NCI-H2107 treated with DMSO at 0.1 percent for 48 hours (cell line): ENCODE data around the gene ANKRD13B.

Experiments used
- DNase-seq: peaks from one replicate; lab custom pipeline; 2025; ENCODE audit not compliant: unreplicated experiment; lab: John Stamatoyannopoulos, UW

The ANKRD13B gene

DNA sequence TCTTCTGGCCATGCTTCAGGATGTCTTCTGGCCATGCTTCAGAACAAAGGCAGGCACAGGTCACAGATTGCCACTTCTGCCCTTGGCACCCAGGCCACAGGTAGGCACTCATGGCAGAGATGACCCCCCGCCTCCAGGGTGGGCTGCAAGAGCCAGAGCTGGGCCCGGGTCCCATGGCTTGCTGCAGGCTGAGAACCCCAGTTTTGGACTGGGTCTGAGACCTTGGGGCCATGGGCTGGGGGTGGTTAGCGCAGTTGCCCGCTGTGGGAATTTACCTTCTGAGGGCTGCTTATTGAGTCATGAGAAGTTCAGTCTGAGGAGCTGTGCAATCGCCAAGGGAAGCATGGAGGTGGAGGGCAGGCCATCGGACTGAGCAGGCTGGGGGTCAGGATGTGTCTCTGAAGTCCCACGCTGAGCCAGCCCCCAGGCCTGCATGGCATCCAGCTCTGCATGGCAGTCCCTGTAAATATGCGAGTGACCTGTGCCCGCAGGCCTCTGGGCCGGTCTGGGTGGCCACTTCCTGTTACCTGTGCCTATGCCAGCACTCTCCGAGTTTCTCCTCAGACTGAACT is 1.7 kb downstream of the ANKRD13B start:
- DNase-seq, result no peak

DNA sequence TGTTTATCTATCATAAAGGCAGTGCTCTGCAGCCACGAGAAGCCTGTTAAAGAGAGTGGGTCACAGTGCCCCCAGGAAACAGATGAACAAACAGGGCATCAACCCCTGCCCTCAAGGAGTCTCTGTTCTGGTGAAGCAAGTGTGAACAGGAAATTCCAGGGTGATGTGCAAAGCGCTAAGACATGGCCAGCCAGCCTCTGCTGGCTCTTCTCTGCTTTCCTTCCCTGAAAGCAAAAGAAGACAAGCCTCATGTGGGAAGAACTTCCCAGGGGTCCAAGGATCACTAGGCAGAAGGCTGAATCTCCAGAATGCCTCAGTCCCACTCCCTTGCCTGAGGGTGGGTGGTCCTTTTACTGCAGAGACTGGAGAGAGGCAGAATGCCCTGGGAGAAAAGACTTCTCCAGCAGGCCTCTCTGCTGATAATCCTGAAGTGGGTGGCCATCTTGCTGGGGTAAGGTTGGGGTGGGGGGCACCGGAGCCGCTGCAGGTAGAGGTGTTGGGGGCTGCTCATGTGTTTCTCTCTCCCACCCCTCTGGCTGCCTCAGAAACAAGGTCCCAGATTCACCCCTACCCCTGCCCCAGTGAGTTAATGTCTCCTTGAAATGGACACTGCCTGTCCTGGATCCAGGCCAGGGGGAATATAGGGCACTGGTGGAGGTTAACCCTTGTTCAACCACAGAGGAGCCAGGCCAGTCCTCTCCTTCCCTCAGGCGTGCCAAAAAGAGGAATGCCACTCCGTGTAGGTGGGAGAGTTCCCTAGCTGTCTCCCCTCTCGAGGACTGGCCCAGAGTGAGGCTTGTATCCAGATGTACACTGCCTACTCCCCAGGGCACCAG is 2.4 kb downstream of the ANKRD13B start:
- DNase-seq, result no peak

DNA sequence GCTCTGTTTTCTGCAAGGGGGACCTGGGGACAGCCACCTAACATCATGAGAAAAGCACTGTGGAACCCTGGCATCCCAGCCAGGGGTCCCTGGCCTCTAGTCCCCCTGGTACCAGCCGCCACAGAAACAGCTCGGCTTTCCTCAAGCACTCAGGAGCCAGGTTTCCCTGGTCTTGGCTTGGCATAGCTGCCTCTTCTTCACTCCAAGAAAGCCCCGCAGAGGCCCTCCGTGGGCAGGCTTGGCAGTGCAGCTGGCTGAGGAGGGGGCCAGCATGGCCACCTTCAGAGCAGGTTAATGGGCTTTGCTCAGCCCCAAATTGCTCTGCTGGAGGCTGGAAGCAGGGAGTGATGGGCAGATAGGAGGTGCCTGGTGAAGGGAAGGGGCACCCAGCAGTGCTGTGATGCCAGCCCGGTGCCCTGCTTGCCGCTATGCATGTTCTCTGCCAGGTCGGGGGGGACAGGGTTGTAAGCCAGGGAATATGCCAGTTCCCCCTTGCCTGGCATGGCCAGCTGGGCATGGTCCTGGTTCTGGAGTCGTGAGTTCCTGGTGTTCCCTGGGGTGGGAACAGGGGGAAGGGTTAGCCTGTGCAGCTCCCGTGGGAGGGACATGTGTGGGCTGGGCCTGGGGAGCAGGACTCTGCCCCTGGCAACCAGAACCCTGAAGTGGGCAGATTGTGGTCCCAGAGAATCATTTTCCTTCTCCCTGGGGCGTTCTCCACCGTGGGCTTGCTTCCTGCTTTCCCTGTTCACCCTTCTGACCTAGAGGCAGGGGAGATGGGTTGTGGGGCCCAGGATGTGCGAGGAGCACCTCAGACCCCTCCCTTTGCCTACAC is 3.2 kb downstream of the ANKRD13B start:
- no peak for DNase-seq

DNA sequence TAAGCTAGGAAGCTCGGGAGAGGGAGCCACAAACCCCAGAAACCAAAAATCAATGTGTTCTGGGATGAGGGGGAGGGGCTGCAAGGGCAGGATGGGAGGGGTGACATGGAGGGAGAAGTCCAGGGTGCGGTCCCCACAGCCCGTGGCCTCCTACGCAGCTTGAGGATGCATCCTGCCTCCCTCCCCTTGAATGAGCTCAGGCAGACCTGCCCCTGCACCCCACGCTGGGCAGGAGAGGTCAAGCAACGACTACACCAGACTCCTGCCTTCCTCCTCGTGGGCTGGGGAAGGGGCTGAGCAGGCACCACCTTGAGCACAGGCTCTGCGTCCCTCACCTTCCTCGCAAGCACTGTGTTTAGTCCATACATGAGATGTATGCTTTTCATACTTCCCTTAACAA is 3.9 kb downstream of the ANKRD13B start:
- DNase-seq, result no peak

GRCh38 chr17:29597361-29598172 is 4.6 kb downstream of the ANKRD13B start:
- DNase-seq, result peak; percentile 47

GRCh38 chr17:29603109-29603674 is 10.3 kb downstream of the ANKRD13B start:
- DNase-seq, result no peak

GRCh38 chr17:29607557-29608195 is 14.7 kb downstream of the ANKRD13B start:
- no peak for DNase-seq

DNA sequence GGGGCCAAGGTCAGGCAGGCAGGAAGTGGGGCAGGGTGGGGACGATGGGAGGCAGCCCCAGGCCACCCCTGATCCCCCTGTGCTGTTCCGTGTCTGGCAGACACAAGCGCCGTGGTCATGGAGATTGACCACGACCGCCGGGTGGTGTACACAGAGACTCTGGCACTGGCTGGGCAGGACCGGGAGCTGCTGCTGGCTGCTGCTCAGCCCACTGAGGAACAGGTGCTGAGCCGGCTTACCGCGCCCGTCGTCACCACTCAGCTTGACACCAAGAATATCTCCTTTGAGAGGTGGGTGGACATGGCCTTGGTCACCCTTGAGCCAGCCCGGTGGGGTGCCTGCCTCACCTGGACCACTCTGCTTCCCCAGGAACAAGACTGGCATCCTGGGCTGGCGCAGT is 16.1 kb downstream of the ANKRD13B start:
- no peak for DNase-seq

DNA sequence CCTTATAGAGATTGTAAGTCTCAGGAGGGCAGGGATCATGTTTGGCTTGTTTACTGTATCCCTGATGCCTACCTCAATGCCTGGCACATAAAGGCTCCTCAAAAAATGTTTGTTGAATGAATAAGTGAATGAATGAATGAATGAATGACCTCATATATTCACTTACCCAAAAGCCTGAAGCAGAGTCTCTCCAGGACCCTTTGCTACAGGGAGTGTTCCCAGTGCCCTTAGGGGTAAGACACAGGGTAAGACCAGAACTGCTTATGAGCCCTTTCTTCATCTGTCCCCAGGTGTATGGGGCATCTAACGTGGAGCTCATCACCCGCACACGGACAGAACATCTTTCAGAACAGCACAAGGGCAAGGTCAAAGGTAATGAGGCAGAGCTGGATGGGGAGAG is 17.5 kb downstream of the ANKRD13B start:
- no peak for DNase-seq

GRCh38 chr17:29611351-29612093 is 18.6 kb downstream of the ANKRD13B start:
- DNase-seq, result no peak

- no peak for DNase-seq
Observed at GRCh38 chr17:29612094-29612403, 19.1 kb downstream of the ANKRD13B start.

DNA sequence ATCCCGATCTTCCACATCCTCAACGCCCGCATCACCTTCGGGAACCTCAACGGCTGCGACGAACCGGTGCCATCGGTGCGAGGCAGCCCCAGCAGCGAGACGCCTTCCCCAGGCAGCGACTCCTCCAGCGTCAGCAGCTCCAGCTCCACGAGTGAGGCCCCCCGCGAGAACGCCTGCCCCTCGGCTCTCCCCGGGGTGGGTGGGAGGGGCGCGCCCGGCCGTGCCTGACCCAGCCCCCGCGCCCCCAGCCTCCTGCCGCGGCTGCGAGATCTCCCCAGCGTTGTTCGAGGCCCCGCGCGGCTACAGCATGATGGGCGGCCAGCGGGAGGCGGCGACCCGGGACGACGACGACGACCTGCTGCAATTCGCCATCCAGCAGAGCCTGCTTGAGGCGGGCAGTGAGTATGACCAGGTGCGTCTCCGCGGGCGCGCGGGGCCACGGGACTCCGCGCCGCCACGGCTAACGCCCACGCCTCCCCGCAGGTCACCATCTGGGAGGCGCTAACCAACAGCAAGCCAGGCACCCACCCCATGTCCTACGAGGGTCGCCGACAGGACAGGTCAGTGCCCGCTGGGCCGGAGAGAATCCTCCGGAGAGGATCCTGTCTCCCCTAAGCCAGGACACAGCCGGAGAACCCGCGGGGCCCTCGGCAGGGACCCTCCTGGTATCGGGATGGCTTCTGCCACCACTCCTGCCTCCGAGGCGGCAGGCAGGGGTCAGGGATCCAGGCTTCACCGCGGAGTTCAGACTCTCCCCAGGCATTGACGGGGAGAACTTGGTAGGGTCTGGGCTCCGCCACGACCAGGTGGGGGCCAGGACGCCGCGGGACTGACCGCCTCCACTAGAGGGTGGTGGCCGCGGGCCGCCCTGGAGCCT is 19.7 kb downstream of the ANKRD13B start:
- no peak for DNase-seq

GRCh38 chr17:29613352-29613837 is 20.5 kb downstream of the ANKRD13B start:
- no peak for DNase-seq

GRCh38 chr17:29613856-29614255 is 20.9 kb downstream of the ANKRD13B start:
- no peak for DNase-seq

DNA sequence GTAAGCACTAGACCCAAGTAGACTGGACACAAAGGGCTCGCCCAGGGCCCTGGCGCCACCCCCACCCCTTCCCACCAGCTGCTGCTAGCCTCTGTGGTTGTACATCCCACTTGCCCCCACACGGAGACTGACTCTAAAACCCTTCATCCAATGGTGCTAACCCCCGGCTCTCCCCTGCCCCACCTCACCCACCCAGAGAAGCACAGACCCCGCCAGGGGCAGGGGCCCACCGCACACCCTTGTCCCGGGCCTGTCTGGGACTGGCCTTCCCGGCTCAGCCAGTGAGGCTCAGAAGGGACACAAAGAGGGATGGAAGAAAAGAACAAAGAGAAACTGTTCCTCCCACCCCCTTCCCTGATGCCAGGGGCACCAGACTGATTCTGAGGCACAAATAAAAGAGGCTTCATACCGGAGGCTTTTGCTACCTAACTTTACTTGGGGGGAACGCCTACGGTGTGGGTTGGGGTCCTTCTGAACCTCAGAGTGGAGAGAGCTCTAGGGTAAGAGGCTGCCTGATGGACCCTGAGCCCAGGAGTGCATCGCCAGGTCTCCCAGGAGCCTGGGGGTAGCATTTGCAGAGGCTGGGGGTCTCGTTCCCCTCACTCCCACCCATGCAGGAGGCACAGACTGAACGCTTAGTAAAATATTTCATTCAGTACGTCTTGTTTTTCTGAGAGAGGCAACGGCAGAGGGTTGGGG is 21.6 kb downstream of the ANKRD13B start:
- no peak for DNase-seq

DNA sequence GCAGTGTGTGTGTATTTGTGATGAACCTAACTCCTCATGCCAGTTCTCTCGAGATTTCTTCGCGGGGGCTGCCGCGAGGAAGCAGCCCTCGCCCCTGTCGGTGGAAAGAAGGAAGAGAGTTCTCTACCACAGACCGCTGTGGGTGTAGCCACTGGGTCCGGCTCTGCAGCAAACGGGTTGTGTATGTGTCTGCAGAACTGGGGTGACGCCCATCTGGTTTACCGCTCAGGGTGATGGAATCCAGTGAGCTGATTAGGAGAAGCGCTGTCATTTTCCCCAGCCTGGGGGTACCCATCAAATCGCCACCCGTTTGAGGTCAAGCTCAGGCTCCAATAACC is 22.1 kb downstream of the ANKRD13B start:
- no peak for DNase-seq

DNA sequence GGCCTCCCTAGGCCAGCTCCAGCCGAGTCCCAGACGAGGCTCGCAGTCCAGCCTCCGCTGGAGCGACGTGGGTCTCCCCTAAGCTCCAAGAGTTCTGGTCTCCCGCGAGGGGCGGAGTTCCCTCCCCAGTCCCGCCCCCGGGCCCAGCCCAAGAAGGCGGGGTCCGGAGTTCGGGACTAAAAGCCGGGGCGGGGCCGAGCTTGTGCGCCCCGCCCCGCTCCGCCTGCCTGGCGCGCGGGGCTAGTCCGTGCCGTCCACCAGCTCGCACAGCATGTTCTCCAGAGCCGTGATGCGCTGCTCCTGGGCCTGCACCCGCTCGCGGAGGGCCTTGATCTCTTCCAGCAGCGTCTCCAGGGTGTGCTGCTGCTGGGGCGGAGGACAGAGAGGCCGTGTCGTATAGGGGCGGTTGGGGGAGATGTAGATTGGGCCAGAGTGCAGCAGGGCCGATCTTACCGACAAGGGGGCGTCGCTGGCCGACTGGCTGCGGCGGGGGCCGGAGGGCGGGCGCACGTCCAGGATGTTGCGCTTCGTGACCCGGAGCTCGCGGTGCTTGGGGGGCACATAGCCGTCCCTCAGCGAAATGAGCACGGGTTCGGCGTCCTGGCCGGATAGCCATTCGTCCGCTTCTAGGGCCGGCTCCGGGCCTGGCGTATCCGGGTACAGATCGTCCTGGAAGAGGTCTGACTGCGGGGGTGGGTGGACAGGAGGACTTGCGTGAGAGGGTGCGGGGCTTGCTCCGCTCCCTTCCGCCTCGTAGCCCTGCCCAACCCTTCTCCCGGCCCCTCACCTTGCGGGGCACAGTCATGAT is 22.8 kb downstream of the ANKRD13B start:
- DNase-seq, result no peak
